GM11168 (cell line): ENCODE data around the gene TRMT61A.

Experiments used
- in situ Hi-C: fragments of 300-500 bp; cut with MboI; formaldehyde crosslinking; loops from one replicate; pipeline ENCODE4 v1.12.0; 2022; ENCODE audit warnings: low sequenced_read_pairs; ENCODE audit not compliant: unreplicated experiment

The TRMT61A gene

DNA sequence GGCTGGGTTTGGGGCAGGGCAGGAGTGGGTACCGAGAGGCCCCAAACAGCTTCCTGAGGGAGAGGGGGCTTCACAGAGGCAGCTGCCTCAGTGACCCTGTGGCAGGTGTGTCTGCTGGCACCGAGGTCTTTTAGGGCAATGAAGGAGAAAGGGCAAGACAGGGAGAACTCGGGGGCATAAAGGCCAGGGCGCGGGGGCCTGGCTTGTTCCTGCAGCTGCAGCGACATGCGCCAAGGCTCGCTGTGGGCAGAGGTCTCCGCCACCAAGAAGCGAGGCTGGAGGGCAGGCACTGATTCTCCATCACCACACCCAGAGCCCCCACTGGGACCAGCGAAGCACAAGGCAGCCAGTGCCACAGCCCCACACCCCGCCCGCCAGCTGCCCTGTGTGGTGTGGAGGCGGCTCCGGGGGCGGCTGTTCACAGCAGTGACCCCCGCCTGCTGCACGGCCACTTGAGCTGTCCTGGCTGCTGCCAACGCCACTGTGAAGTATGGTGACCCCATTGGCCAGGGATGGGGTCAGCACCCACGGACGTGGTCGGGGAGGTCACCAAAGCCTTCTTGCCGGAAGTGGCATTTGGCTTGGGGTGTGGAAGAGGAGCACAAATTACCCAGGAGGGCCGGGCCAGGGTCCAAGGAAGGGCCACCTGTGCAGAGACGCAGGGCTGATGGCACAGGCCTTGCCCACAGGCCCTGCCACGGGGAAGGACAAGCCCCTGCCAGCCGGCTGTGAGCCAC, 17.1 kb downstream of the TRMT61A start:
- in situ Hi-C loops, result no loop called here

GRCh38 chr14:103546652-103547454, 17.9 kb downstream of the TRMT61A start:
- in situ Hi-C loops, result no loop called here

DNA sequence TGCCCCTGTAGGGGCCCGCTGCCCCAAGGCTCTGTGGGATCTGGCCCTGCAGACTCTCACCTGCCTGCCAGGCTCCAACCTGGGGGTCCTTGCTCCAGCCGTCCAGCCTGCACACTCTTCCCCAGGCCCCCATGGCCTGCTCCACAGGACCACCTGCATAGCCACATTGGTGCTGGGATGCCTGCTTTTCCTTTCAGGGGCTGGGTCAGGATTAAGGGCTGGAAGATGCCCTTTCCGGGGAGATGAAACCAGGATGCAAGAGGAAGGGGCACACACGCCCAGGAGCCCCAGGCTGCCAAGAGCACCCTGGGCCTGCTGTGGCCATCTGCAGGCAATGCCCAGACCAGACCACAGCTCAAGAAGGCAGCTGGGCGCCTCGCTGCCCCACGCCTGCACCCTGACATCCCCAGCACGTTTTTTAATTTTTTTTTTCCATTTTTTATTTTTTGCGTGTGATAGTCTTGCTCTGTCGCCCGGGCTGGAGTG, 18.5 kb downstream of the TRMT61A start:
- in situ Hi-C loops, result no loop called here

GRCh38 chr14:103547941-103548462, 19.0 kb downstream of the TRMT61A start:
- in situ Hi-C loops, result no loop called here

DNA sequence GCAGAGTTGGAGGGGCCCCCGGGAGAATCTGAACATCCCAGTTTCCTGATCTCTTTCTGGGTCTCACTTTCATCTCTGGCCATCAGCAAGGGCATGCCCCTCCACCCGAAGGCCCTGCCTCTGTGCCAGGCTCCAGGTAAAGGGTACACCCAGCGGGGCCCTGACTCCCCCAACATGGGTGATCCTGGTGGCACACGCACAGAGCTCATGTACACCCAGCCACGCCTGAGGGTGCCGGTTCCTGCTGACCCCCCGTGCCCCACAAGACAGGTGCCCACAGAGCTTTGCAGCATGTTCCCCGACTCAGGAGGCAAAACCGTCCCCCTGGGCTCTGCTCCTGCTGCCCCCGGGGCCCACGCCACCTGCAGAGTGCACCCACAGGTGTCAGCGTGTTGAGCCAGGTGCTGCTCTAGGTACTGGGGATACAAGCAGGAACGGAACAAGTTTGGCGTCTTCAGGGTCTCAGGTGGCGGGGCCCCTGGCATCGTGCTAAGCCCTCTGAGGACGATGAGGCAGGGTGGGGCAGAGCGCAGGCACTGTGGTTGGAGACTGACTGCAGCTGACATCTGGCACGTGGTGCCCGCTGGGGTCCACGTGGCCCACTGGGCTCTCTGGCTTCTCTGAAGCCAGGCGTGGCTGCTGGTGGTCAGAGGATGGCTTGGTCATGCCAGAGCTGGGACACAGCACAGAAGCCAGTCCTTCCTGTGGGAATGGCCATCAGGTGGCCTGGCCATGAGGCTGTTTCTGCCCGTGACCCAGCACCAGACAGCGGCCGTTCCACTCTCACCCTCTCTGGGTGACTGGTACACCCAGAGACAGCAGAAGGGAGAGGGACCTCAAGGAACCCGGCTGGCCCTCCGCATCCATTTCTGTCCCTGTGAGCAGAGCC, 19.7 kb downstream of the TRMT61A start:
- in situ Hi-C loops, result no loop called here

GRCh38 chr14:103549361-103550311, 20.6 kb downstream of the TRMT61A start:
- in situ Hi-C loops, result no loop called here

DNA sequence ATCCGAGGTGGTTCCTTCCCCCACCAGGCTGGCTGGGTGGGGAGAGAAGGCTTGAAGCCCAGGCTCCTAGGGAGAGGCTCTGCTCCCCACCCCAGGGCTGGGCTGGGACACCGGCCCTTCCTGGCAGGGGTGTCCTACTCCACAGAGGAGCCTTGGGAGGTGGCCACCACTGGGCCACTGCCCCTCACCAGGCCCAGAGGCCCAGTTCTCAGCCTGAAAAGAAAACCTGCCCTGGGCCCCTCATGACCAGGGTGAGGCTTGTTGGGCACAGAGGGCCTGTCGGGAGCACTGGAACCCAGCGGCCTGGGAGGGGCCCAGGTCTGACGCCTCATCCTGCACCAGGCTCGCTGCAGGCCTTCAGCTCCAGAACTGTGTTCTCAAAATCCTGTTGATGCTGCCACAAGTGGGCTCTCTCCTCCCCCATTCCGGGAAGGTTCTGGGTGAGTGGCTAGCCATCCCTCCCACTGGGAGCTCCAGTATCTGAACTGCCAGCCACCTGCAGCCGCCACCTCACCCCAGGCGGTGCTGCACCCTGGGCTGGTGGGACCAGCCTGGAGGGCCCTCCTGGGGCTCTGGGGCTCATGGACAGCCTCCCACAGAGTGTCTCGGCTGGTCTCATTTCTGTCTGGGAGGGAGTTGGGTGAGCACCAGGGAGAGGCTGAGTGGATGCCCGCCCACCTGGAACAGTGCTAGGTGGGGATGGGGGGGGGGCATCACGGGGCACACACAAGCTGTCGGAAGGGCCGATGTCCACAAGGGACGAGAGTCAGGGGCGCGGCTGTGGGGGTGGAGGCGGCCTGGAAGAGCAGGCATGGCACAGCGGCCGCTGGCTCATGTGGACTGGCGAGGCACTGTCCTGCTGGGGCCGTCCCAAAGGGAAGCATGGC, 21.7 kb downstream of the TRMT61A start:
- in situ Hi-C loops, result no loop called here

GRCh38 chr14:103551338-103551762, 22.4 kb downstream of the TRMT61A start:
- in situ Hi-C loops, result no loop called here

- in situ Hi-C loops, result no loop called here
Observed at GRCh38 chr14:103552011-103552845, 23.2 kb downstream of the TRMT61A start.

- in situ Hi-C loops, result no loop called here
Observed at GRCh38 chr14:103552846-103553210, 23.8 kb downstream of the TRMT61A start.

GRCh38 chr14:103555559-103556337, 26.8 kb downstream of the TRMT61A start:
- in situ Hi-C loops, result no loop called here

DNA sequence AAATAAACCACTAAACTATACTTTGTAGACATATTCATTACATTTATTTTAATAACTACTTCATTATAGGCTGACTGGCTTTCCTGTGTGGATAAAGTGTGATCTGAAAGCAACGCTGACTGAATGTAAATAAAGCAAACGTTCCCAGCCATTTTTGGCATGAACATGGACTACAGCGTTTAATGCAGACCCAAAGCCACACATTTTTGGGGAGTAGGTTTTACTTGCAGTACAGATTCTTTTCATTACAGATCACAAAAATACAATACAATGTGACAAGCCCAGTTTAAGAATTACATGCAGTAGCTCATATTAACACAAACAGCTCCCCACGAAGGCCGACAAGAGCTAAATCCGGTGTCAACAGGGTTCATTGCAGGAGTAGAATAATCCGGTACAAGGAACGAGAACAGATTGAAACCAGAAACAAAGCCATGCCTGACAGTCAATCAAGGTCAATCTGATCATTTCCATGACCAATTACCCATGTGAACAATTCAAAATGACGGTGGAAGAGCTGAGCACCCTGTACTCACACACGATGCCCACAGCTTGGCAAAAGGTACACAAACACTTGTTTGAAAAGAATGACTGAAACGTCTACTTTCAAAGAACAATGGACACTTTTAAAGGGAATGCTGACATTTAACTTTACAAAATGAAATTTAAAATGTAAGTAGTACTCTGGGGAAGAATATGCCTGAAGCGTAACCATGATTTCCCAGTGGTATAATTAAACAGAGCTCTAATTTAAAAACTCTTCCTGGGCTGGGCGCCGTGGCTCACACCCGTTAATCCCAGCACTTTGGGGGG, 28.2 kb downstream of the TRMT61A start:
- in situ Hi-C loops, result no loop called here

DNA sequence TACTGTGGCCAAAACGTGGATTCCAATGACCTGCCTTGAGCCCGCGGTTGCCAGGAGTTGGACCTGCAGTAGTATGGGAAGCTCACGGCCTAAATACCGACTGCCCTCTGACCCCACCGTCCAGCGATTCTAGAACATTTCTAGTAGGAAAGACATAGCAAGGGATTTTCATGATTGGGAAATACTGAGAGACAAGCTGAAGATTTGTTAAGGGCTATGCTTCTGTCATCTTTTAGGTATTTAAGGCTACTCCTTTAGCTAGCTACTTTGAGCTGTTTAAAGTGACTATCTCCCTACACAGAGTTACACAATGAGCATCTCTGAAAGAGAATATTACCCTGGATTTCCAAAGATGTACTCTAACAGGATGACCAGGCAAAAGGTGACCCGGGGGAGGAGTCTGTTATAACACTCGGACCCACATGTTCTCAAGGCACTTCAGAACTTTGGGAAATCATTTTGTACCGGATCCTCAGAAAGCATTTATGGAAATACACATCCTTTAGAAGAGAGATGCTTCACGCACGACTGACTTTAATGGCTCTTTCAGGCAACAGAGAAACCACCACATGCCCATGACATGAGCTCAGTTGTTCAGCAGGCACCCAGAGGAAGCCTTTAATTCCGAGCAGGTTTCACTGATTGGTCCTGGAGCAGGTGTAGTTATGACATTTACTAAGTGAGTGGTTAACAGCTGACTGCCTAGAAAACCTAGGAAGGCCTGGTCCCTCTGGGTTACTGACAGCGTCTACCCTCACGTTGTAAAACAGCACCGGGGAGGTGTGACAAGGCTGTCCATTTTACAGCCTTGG, 29.3 kb downstream of the TRMT61A start:
- in situ Hi-C loops, result no loop called here

DNA sequence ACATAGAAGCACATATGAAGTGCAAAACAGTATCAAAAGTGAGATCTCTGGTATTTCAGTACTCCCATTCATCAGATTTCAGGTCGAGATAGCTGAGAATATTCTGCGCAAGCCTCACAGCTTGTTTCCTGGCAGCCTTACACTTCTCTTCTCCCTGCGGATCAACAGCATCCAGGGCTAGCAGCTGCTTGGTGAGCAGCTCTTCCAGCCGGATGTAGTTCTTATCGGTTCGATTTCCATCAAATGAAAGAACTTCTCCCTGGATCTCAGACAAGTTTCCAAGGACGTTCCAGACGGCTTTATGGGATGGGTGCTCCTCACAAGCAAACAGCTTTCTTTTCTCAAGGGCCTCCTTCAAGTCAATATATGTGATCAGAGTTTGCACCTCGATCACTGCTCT, 30.8 kb downstream of the TRMT61A start:
- in situ Hi-C loops, result no loop called here

DNA sequence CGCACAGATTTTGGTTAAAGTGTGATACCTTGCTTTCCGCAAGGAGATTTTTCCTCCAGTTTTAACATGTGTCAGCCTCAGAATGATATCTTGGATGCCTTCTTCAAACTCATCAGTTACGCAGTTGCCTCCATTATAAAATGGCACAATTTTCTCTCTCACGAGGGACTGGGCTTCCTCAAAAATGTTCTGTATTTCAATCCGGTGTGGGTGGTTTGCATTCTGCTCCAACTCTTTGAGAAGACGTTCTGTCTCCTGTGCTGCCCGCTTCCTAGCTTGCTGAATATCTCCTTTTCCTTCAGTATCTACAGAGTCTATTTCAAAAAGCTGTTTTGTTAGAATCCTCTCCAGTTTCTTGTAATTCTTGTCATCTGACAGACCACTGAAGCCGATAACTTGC, 31.7 kb downstream of the TRMT61A start:
- in situ Hi-C loops, result no loop called here
